ENCODE results near the gene HMX3.
"Not testable (repeated sequence)": the region's sequence is repeated elsewhere in the genome, so short reads cannot be mapped to it uniquely, and the experiment has no call there.

HMX3 gene

GRCh38 chr10:123175389-123176387, 39.9 kb downstream of the HMX3 start:
- no peak for DNase-seq (ENCODE audit: low read depth)

GRCh38 chr10:123178390-123178789, 42.6 kb downstream of the HMX3 start:
- not testable (repeated sequence) for DNase-seq (ENCODE audit: low read depth)

GRCh38 chr10:123180101-123181090, 44.6 kb downstream of the HMX3 start:
- DNase-seq (ENCODE audit: low read depth), result no peak

GRCh38 chr10:123183724-123184123, 48.0 kb downstream of the HMX3 start:
- DNase-seq (ENCODE audit: low read depth), result no peak

GRCh38 chr10:123187781-123188180, 52.0 kb downstream of the HMX3 start:
- no peak for DNase-seq (ENCODE audit: low read depth)
